Ovary (tissue), 3 donors: ENCODE data around the gene GPC6.

Source experiments
- EP300 ChIP-seq: sonication (generic); formaldehyde crosslinking; IDR thresholded peaks from one replicate; pipeline ENCODE4 v1.6.1; 2017; ENCODE audit warnings: antibody characterized with exemption
- POLR2A ChIP-seq: fragments of 450-650 bp; IDR thresholded peaks from one replicate; pipeline ENCODE4 v1.6.1; 2017; ENCODE audit warnings: antibody characterized with exemption, mild to moderate bottlenecking, moderate library complexity
- TF ChIP-seq, protein P1 (sequence below), 3 donors: fragments of 450-650 bp in 2 of 3; fragments of 200-600 bp in 1 of 3; IDR thresholded peaks; one replicate each; pipeline versions ENCODE4 v1.5.1 to v1.8.0; 2016 to 2022; ENCODE audit warnings: antibody characterized with exemption in 3 of 3, mild to moderate bottlenecking in 1 of 3
- donor health status: DM: no; HTN: no; CAD: no.

DNA sequence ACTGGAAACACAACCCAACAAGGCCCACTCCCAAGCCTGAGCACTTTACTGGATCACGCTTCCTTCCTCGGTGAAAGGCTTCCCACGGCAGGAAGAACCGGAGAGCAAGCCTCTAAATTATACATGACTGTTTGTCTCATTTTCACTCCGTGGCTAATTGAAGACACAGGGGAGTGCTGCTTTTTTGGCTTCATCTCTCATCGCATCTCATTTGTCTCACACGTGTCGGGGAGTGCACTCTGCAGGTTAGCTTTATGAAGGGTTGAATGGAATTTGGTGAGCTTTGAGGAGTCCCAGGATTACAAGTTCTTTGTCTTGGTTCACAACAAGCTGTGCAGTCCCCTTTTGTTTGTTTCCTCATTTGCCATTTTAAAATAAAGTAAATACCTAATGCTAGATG lies 544.6 kb downstream of the GPC6 start:
- TF ChIP-seq POLR2A (no peak), EP300 (no peak)
- TF ChIP-seq, protein P1, sequence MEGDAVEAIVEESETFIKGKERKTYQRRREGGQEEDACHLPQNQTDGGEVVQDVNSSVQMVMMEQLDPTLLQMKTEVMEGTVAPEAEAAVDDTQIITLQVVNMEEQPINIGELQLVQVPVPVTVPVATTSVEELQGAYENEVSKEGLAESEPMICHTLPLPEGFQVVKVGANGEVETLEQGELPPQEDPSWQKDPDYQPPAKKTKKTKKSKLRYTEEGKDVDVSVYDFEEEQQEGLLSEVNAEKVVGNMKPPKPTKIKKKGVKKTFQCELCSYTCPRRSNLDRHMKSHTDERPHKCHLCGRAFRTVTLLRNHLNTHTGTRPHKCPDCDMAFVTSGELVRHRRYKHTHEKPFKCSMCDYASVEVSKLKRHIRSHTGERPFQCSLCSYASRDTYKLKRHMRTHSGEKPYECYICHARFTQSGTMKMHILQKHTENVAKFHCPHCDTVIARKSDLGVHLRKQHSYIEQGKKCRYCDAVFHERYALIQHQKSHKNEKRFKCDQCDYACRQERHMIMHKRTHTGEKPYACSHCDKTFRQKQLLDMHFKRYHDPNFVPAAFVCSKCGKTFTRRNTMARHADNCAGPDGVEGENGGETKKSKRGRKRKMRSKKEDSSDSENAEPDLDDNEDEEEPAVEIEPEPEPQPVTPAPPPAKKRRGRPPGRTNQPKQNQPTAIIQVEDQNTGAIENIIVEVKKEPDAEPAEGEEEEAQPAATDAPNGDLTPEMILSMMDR (IDR thresholded peaks at IDR 0.05) = no peak
